WERI-Rb-1 (cell line): ENCODE results near the gene LAMA4.

Experiments
- DNase-seq: peaks from one replicate; pipeline ENCODE4 v3.0.0-alpha.2; 2020
- H3K27ac ChIP-seq: fragments of 250-450 bp; sonication (Bioruptor Pico); 2 replicates; pipeline ENCODE4 v1.5.1; 2020; ENCODE audit warnings: mild to moderate bottlenecking, moderate library complexity
- H3K27me3 ChIP-seq: fragments of 250-450 bp; sonication (Bioruptor Pico); 2 replicates; pipeline ENCODE4 v1.5.1; 2021; ENCODE audit warnings: mild to moderate bottlenecking, low read depth, moderate library complexity; ENCODE audit not compliant: insufficient read depth, severe bottlenecking
- H3K36me3 ChIP-seq: fragments of 250-450 bp; sonication (Bioruptor Pico); 2 replicates; pipeline ENCODE4 v1.5.1; 2020; ENCODE audit warnings: mild to moderate bottlenecking, moderate library complexity
- H3K4me3 ChIP-seq: 2 replicates; pipeline ENCODE4 v1.5.1; 2011; ENCODE audit warnings: low read depth, mild to moderate bottlenecking, control low read depth, low read length
- H3K9me3 ChIP-seq: fragments of 250-450 bp; sonication (Bioruptor Pico); 2 replicates; pipeline ENCODE4 v1.5.1; 2021; ENCODE audit warnings: mild to moderate bottlenecking, moderate library complexity; ENCODE audit not compliant: severe bottlenecking
- CTCF ChIP-seq: IDR thresholded peaks from 2 replicates; pipeline ENCODE4 v1.5.1; 2011; ENCODE audit warnings: low read depth, mild to moderate bottlenecking, control low read depth, inconsistent platforms, low read length

The LAMA4 gene

GRCh38 chr6:112281821-112282615 lies 27.7 kb upstream of the LAMA4 start:
- Histone ChIP-seq H3K27me3 (no peaks in the 10 kb centered on the region), H3K4me3 (no peak overlapping the region), H3K9me3 (no peaks in the 10 kb centered on the region), H3K36me3 (no peaks in the 10 kb centered on the region), H3K27ac (no peak overlapping the region)
- peak; percentile 26; the same call in 1 of the 2 replicates for TF ChIP-seq CTCF
- peak; percentile 25 for DNase-seq

DNA sequence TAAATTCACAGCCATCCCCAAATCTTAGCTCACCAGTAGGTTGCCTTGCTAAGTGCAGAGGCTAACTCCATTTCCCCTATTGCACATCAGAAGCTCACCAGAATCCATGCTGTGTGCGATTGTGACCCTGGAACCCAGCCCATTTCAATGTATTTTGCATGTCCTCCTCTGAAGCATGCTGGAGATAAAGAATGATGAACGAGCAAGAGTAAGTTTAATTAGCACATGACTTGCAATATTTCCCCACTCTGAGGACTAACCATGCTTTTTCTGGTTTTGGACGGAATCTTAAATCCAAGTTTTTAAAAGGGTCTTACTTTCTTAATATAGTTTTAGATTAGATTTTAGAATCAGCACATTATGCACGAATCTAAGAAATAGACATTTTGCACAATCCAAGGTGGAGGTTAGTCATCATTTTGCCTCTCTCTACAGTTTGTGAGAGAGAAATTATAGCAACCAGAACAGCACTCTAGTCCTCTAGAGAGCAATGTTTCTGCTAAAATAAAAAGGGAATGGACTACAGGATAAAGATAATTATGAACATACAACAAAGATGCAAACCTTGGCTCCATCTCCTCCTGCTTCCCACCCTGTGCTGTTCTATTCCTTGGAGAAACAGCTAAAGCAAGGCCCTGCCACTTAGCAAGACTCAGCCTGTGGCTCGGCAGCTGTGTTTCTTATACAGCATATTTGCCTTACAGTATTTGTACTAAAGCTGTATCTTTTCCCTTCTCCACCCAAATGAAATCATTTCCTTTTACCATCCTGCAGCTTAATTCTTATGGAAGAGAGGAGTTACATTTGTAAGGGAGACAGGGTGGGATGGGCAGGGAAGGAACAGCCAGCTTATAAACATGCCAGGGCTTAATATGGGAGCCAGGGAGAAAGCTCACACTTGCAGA lies 24.9 kb upstream of the LAMA4 start:
- no peaks in the 10 kb centered on the region for H3K9me3 ChIP-seq
- no peaks in the 10 kb centered on the region for H3K36me3 ChIP-seq
- no peak for DNase-seq
- H3K27me3 ChIP-seq = peaks cover 3% of the 10 kb centered on the region
- TF ChIP-seq CTCF = no peak
- H3K4me3 ChIP-seq = no peak overlapping the region
- H3K27ac ChIP-seq = no peak overlapping the region

- no peak for DNase-seq
- no peak overlapping the region for H3K4me3 ChIP-seq
- peaks cover 3% of the 10 kb centered on the region for H3K27me3 ChIP-seq
- no peaks in the 10 kb centered on the region for H3K9me3 ChIP-seq
- no peak for TF ChIP-seq CTCF
- no peak overlapping the region for H3K27ac ChIP-seq
- no peaks in the 10 kb centered on the region for H3K36me3 ChIP-seq
Observed at GRCh38 chr6:112275365-112275764, 21.0 kb upstream of the LAMA4 start.

- TF ChIP-seq CTCF = no peak
- DNase-seq = no peak
- Histone ChIP-seq H3K4me3 (no peak overlapping the region), H3K36me3 (no peaks in the 10 kb centered on the region), H3K27me3 (peaks cover 3% of the 10 kb centered on the region), H3K27ac (no peak overlapping the region), H3K9me3 (no peaks in the 10 kb centered on the region)
Observed at GRCh38 chr6:112274774-112275173, 20.4 kb upstream of the LAMA4 start.

DNA sequence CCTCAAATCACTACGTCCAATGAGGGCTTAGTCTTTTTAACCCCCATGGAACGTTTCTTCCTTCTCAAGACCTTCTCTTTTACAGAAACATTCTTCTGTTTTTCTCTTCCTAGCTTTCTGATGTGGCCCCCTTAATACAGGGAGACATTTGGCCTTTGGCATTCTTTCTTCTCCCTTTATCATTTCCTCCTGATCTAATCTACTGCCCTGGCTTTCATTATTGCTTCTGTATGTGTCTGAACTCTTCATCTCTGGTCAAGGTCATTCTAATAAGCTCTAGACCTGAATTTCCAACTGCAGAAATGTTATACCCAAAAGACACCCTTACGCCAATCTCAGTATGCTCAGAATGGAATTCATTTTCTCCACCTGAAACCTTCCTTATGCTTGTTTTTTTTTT lies 18.4 kb upstream of the LAMA4 start:
- Histone ChIP-seq H3K27ac (no peak overlapping the region), H3K36me3 (no peaks in the 10 kb centered on the region), H3K4me3 (no peak overlapping the region), H3K27me3 (peaks cover 3% of the 10 kb centered on the region), H3K9me3 (no peaks in the 10 kb centered on the region)
- no peak for TF ChIP-seq CTCF
- no peak for DNase-seq
